Cerebellar nuclear complex (tissue), 1 donor: ENCODE data around the gene SLC22A23.

ENCODE experiments used
- DNase-seq, 2 experiments: peaks; one replicate each; lab custom pipeline; 2025; lab: John Stamatoyannopoulos, UW

The SLC22A23 gene

GRCh38 chr6:3456898-3457709 is at the start of gene SLC22A23:
Gene SLC22A23 (minus strand): TSS chr6:3457050. CDS start chr6:3456559, 491 bp downstream.
- peak in 1 of 2 experiments; percentile 17 for DNase-seq

- DNase-seq, result no peak
Observed at GRCh38 chr6:3506200-3506599, 49.4 kb upstream of the SLC22A23 start.

GRCh38 chr6:3504938-3505805 is 48.3 kb upstream of the SLC22A23 start:
- no peak for DNase-seq

GRCh38 chr6:3504354-3504753 is 47.5 kb upstream of the SLC22A23 start:
- no peak for DNase-seq

- DNase-seq, result no peak
Observed at GRCh38 chr6:3501826-3502500, 45.1 kb upstream of the SLC22A23 start.

- DNase-seq, result no peak
Observed at GRCh38 chr6:3500262-3501014, 43.6 kb upstream of the SLC22A23 start.

- DNase-seq, result no peak
Observed at GRCh38 chr6:3499603-3500002, 42.8 kb upstream of the SLC22A23 start.

GRCh38 chr6:3496395-3496794 is 39.5 kb upstream of the SLC22A23 start:
- DNase-seq, result no peak

- no peak for DNase-seq
Observed at GRCh38 chr6:3494391-3495100, 37.7 kb upstream of the SLC22A23 start.

- DNase-seq, result no peak
Observed at GRCh38 chr6:3490625-3490980, 33.8 kb upstream of the SLC22A23 start.

- no peak for DNase-seq
Observed at GRCh38 chr6:3489961-3490624, 33.2 kb upstream of the SLC22A23 start.

- no peak for DNase-seq
Observed at GRCh38 chr6:3489027-3489757, 32.3 kb upstream of the SLC22A23 start.

- DNase-seq, result no peak
Observed at GRCh38 chr6:3484946-3485345, 28.1 kb upstream of the SLC22A23 start.

GRCh38 chr6:3484192-3484591 is 27.3 kb upstream of the SLC22A23 start:
- DNase-seq, result no peak

- no peak for DNase-seq
Observed at GRCh38 chr6:3483675-3484074, 26.8 kb upstream of the SLC22A23 start.

GRCh38 chr6:3482869-3483268 is 26.0 kb upstream of the SLC22A23 start:
- DNase-seq, result no peak

GRCh38 chr6:3481640-3482039 is 24.8 kb upstream of the SLC22A23 start:
- DNase-seq, result no peak

GRCh38 chr6:3480009-3480408 is 23.2 kb upstream of the SLC22A23 start:
- DNase-seq, result no peak

- no peak for DNase-seq
Observed at GRCh38 chr6:3473773-3474172, 16.9 kb upstream of the SLC22A23 start.

- no peak for DNase-seq
Observed at GRCh38 chr6:3471711-3472110, 14.9 kb upstream of the SLC22A23 start.
